ENCODE results near the gene NDST3.
"Not testable (repeated sequence)": the region's sequence is repeated elsewhere in the genome, so short reads cannot be mapped to it uniquely, and the experiment has no call there.

The NDST3 gene

DNA sequence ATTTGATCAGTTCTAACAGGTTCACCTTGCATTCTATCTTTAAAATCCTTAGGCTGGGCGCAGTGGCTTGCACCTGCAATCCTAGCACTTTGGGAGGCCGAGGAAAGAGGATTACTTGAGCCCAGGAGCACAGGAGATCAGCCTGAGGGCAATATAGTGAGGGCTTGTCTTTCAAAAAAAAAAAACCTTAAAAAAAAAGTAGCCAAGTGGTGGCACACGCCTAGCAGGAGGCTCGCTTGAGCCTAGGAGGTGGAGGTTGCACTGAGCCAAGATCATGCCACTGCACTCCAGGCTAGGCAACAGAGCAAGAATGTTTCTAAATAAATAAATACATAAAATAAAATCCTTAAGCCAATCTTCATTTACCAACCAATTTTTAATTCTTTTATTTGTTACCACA, 243.0 kb downstream of the NDST3 start:
- DNase-seq: no peak

DNA sequence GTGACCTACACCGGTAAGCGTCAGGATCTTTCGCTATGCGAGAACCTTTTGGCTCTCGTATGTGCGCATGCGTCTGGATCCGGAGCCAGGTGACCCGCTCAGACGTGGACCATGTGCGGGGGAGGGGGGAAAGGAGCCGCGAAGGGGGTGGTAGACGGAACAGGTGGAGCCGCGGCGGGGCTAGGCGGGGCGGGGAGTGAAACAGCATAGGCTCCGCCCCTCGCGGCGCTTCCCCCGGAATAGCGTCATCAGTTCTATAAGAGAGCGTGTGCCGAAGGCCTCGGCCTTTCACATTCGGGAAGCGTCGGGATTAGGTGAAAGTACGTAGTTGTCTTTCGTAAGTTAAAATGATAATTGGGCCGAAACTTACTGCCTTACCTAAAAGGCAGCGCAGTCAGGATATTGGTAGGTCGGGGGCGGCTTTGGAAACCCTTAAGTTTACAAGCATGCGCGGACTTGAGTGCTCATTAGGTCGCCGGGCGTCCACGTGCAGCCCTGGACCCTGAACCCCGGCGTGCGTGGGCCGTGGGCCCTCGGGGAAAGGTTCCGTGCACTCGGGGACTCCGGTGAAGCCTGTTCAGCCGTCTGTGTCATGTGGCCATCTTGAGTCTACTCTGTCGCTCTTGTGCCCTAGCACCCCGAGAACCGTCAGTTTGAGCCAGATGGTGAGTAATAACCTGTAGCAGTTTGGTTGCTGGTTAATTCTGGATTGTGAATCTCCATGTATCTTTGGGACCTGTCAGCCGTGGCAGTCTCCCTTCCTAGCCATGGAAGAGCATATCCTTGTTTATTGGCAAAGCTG, 244.4 kb downstream of the NDST3 start:
- DNase-seq: peak; percentile 46

DNA sequence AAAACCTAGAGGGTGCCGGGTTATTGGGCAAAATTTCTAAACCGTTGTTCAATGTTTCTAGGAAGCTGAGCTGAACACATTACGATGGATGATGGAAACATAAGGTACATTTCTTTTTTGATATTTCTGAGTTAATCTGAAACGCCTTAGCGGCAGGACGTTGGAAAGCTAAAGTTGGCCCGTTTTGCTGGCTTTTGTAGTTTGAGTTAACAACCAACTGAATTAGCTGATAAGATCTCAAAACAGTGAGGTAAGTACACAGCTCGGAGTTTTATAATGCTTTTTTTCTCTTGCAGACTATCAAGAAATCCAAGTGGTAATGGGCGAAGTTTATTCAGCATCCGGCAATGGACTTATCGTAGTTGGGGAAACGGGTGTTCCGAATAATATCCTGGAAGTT, 245.0 kb downstream of the NDST3 start:
- no peak for DNase-seq

DNA sequence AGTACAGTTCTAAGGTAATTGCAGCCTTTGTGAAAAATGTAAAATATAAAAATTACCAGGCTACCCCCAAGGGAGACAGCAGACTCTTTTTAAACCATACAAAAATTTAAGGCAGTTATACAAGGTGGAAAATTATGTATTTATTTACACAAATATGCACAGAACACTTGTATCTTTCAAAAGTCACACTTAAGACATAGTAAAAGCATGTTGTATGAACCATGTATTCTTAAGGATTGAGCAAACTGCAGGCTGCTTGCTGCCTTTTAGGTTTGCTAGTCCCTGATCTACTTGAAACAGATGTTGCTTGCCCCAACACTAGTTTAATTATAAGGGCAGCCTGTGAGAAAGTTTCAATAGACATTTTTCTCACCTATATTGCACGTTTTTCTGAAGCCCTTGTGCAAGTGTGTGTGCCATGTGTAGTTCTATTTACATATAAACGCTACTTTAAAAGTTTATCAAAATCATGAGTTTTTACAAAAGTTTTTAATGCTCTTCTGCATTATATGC, 245.7 kb downstream of the NDST3 start:
- no peak for DNase-seq

DNA sequence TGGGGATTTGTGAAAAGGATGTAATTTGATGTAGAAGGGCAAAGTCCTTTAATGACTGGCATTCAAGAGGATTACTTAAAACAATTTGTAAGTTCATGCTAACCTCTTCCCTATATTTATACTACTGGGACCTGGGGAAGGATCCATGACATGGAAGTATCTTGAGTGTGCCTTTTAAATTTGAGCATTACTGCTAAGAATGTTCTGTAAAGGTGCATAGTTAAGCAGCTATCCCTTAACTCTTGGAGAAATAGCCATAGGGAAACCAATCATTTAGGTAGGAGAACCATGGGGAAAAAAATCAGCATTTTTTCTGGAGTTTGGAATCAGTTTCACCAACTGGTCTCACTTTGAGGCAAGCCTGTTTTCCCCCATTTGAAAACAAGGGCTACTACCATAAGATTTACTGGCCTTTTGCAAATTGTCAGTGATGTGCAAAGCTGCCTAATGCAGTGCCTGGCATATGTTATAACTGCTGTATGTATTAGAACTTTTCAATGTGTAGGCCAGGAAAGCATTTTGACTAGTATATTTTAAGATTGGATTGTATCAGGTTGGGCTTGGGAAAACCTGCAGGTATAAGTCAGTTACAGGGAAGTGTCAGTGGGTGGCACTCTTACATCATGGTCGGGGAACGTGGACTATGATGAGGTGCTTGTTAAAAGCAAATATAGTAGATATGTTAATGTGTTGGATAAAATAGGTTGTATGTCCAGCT, 246.4 kb downstream of the NDST3 start:
- no peak for DNase-seq

DNA sequence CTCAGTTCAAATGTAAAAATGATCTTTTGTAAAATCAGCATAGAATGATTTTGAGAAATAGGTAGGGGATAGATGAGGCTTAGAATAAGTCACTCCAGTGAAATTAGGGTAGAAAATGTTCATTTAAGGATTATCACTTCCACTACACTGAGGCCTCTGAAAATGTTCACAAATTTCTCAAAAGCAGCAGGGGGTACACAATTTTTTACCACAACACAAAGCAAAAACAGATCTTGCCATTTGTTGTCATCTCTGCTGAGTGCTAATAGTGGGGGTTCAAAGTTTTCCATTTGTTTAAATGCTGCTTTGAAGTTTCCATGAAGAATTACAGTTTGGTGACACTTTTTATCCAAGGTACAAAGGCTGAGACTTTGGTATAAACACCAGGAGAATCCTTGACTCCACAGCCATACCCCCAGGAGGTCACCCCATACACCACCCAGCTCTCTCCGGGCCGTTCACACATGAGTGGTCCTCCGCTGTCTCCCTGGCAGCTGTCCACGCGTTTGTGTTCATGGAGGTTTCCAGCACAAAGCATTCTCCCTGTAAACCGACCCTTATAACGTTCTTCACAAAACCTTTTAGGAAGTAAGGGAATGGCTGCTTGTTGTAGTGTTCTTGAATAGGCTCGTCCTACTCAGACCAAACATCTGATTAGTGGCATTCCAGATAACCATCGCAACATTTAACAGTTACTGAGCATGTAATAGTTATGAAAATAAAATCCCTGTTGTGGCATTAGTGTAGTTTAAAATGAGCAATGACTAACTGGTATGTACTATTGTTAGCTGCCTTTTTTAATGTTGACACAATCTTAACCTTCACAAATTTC, 247.5 kb downstream of the NDST3 start:
- no peak for DNase-seq

DNA sequence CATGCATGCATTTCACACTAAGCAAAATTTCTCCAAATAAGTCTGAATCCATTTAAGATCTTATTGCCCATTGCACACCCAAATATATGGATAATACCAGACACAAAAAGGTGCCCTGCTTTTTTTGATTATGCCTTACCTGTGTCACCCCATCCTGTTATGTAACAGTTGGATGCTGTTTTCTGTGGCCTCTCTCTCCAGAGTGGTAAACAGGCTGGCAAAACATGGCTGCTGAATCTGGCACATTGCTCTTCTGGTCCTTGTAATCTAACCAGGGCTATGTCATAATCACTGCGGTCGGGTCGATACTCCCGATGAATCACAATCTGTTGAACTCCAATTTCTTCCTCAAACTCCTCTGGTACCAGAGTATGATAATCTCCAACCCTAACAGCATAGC, 248.4 kb downstream of the NDST3 start:
- no peak for DNase-seq

DNA sequence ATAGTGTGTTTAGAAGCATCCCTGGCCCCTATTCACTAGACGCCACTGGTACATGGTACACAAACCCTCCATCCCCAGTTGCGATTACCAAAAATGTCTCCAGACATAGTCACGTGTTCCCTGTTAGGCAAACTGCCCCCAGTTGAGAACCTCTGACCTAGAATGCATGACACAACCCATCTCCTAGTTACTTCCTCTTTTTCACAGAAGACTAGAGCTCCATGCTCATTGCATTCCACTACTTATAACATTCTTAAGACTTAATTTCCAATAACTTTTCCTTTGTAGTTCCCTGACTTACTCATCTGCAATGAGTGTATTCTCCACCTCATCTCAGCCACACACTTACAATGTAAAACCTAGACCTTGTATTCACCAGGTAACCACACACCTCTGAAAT, 249.9 kb downstream of the NDST3 start:
- DNase-seq: no peak

DNA sequence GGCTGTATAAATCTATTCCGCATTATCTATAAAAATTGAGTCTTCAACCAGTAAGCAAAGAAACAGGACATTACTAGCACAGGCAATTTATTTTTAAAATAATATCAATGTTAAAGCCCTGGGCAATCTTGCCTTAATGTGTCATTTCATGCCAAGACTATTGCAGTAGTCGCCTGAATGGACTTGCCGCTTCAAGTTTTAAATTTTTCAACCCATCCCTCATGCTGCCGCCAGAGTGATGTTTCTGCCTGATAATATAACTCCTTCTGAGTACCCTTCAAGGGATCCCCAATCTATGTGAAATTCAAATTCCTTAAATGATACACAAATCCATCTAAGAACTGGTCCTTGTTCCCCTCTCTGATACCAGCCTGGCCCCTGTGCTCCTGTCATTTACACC, 251.6 kb downstream of the NDST3 start:
- DNase-seq: no peak

DNA sequence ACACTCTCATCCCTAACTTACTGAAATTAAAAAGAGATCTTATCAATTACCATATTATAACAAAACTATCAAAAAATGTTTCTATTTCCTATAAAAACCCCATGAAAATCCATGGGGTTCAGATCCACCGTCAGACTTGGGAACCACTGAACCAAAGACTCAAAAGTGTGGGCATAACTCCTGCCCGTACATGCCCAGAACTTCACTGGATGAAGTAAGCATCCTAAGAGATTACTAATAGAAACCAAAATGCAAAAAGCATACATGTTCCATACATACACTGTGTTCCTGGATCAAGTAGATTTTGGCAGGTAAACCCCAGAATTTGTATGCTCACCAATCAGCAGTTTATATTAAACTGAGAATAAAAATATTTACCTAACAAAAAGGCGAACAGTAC, 252.4 kb downstream of the NDST3 start:
- DNase-seq: no peak

DNA sequence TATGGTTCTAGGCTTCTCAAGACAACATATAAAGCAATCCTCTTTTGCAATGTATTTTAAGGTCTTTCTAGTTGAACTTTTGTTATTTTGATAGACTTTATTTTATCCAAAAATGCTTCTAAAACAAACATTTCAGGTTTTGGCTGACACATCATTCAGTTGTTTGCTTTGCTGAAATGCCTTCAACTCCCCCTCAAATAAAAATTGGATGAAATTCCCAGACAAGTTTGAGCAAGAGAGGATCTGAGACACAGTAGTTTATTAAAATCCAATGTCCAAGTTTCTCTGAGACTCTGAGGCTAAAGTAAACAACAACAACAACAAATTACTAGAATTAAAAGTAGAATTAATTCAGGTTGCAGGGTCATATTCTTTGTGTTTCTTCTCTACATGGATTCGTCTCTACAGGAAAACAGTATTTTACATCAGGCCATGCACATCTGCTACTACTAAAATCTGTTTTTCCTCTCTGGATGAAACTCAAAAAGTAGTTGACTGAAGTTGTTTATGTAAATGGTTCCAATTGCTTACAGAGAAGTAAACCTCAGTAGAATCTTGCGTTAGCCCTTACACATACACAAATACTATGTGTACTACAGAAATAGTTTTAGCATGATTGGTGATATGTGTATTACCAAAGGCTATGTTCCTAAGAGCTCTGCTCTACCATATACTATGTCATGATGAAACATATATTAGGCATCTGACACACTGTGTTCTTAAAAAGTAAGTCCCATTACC, 253.6 kb downstream of the NDST3 start:
- no peak for DNase-seq

DNA sequence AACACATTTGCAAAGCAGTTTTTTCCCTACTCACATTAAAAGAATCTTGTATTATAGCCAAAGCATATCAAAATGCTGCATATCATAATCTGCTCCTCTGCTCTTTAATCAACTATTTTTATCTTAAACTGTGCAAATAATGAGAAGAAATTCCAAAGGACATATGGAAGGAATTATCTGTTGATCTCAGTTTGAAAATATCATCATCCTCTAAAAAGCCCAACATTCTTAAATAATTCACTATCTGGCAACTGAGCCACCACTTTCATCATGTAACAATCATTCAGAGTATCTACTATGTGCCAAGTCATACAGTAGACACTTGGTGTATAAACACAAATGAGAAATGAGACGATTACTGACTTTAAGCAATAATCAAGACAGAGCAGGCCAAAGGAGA, 255.5 kb downstream of the NDST3 start:
- no peak for DNase-seq

DNA sequence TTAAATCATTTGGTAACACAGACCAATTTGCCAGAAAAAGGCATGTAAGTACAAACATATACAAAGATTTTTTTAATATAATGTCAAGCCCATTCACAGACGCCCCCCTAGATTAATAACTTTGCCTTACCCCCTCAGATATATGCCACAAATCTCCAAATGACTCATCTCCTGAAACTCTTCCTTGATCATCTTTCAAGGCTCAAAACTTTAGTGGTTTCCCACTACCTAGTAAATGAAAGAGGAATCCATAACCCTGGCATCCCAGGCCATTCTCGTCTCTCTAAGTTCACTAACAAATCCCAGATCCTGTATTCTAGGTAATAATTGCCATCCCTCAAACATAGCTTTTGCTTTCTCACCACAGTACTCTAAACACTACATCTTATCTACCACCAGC, 256.7 kb downstream of the NDST3 start:
- DNase-seq: no peak

DNA sequence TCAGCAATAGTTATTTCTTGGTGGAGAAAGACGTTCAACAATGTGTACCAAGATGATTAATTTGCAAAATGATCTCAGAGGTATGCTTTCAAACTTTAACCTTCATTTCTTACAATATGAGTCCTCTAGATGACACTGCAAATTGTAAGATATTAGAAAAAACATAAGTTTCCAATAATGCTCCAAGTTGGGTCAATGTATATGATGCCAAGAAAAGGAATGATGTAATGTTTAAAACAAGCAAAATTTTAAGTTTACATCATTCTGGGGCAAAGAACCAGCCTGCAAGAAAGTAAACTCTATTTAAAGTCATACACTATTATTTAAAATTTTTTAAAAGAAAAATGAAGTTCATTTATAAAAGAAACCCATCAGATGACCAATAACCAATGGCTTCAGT, 262.4 kb downstream of the NDST3 start:
- no peak for DNase-seq

DNA sequence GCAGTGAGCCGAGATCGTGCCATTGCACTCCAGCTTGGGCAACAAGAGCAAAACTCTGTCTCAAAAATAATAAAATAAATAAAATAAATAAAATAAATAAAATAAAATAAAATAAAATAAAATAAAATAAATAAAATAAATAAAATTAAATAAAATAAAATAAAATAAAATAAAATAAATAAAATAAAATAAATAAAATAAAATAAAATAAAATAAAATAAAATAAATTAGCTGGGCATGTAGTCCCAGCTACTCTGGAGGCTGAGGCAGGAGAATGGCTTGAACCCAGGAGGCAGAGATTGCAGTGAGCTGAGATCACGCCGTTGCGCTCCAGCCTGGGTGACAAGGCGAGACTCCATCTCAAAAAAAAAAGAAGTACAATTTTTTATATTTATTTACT, 265.3 kb downstream of the NDST3 start:
- DNase-seq: not testable (repeated sequence)

DNA sequence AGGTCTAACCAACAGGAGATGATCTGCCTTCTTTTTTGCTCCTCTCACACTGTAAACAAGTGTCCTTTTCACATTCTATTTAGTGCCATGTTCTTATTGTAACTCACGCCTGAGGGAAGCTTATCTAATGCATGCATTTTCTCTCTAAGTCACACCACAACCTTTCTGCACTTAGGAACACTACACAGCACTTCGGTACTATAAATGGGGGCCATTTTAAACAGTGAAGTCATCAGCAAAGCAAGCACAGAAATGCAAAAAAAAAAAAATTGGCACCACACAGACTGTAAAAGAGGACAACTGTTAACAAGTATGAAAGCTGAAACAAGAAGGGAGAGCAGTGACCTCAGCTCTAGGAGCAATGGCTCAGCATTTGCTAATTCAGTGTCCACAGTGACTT, 273.4 kb downstream of the NDST3 start:
- DNase-seq: no peak
